GM19468 (cell line): Measurements from ENCODE around the gene SPRR4.
"Not testable (repeated sequence)": the region's sequence is repeated elsewhere in the genome, so short reads cannot be mapped to it uniquely, and the experiment has no call there.

ENCODE experiments used
- ATAC-seq: cut with Tn5 transposase; IDR thresholded peaks from one replicate; pipeline ENCODE4 v1.9.1; 2021; ENCODE audit warnings: mild to moderate bottlenecking, moderate library complexity, moderate number of reproducible peaks; ENCODE audit not compliant: unreplicated experiment; ENCODE audit errors: extremely low read depth

Gene SPRR4

GRCh38 chr1:153001382-153001781, 30.9 kb downstream of the SPRR4 start, which contains the start of gene SPRR3:
TSS of gene SPRR3 (plus strand) at chr1:153001749. CDS start at chr1:153003021, 1,272 bp downstream.
- ATAC-seq, result no peak

GRCh38 chr1:153011235-153011758, 40.8 kb downstream of the SPRR4 start:
- not testable (repeated sequence) for ATAC-seq

- ATAC-seq, result not testable (repeated sequence)
Measured at GRCh38 chr1:153021829-153022228, 51.4 kb downstream of the SPRR4 start.
